GDM1 (cell line): ENCODE results near the gene NFASC.

ENCODE experiments used
- DNase-seq: peaks from one replicate; lab custom pipeline; 2025; lab: John Stamatoyannopoulos, UW

NFASC gene

DNA sequence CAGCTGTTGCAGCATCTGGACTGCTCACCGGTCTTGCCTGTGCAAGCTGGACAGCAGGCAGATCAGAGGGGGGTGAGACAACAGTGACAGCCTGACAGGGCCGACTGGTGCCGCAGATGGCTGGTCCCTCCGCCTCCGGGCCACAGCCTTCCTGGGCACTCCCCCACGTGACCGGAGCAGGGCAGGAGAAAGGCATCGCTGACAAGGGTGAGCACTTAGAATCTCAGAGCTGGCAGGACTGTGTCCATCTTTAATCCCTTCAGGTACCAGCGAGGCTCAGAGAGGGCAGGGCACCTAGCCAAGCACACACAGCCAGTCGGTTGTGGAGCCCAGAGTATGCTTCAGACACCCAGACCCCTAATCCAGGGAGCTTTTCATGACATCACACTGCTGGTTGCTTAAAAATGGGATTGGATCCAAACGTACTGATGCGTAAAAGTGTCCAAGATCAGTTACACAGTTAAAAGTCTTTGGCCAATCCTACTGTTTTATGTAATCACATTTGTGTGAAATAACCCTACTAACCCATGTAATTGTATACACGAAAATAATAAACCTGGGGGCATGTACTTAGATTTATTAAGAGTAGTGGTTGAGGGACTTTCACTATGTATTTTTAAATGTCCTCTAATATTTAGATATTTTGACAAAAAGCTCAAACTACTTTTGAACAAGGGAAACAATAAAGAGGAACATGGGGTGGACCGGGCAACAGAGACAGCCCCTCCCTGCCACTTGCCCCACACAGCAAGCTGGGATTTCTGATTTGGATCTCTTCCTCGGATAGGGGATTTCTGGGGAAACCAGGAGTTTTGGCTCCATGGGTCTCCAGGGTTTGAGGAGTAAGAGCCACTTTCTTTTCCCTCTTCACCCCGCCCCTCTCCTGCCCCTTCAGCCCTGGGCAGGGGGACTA lies 171.6 kb downstream of the NFASC start:
- no peak for DNase-seq

DNA sequence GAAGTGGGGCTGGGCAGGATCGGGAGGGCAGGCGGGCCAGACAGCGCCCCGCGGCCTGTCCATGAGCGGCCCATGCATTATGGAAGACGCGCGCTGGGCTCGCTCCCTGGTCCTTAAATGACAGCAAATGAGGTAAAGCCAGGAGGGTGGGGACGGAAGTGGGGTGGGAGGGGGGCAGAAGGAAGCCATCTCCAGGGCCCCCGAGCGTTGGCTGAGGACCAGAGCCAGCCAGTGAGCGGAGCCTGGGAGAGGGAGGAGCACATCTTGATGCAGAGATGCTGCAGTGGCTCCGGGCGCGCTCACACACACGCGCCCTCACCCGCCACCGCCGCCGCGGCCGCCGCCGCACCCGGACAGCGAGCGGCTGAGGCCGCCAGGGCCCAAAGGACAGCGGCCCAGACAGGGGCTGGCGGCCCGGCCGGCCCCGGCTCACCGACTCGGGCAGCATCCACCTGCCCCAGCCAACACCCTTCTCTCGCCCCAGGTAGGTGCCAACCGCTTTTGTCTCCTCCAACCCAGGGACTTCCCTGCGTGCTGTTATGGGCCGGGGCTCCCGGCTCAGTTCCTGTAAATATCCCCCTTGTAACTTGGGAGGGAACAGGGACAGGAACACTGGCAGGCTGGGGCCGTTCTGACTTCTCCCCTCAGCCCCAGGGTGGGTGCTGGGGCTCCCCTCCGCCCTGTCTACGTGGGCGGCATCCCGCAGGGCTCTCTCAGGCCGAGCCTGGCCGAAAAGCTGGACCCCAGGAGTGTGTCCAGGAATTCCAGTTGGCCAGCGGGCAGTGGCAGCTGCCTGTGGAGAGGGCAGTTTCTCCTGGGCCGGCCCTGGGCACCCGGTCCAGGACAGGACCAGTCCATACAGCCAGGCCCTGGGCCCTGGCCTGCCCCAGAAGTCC lies 172.5 kb downstream of the NFASC start, which contains the start of gene CNTN2:
TSS of gene CNTN2 (plus strand) at position 302 of the 896 bp plus-strand sequence. CDS start 9,974 bp downstream, outside the sequence.
- no peak for DNase-seq

- no peak for DNase-seq
These were observed 173.2 kb downstream of the NFASC start for GRCh38 chr1:205043866-205044265.

GRCh38 chr1:205044741-205045140 lies 174.1 kb downstream of the NFASC start:
- no peak for DNase-seq

GRCh38 chr1:205045146-205045545 lies 174.5 kb downstream of the NFASC start:
- no peak for DNase-seq

GRCh38 chr1:205046870-205047269 lies 176.2 kb downstream of the NFASC start:
- DNase-seq = no peak

GRCh38 chr1:205047764-205048231 lies 177.1 kb downstream of the NFASC start:
- no peak for DNase-seq

GRCh38 chr1:205048382-205048781 lies 177.7 kb downstream of the NFASC start:
- no peak for DNase-seq

DNA sequence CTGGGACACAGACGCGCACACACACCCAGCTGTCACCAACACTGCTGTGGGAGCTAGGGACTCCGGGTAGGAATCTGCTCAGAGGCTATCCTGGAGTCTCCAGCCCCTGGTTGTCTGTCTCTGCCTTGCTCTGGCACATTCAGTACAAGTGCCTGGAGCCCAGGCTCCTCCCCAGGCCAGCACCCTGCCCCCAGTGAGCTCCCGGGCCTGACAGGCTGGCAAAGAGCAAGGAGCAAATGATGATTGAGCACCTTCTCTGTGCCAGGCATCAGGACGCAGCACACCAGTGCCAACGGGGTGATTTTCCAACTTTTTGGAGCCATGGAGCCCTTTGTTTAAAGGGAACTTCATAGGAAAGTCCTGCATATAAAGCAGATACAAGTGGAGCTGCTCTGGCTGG lies 178.8 kb downstream of the NFASC start:
- no peak for DNase-seq

DNA sequence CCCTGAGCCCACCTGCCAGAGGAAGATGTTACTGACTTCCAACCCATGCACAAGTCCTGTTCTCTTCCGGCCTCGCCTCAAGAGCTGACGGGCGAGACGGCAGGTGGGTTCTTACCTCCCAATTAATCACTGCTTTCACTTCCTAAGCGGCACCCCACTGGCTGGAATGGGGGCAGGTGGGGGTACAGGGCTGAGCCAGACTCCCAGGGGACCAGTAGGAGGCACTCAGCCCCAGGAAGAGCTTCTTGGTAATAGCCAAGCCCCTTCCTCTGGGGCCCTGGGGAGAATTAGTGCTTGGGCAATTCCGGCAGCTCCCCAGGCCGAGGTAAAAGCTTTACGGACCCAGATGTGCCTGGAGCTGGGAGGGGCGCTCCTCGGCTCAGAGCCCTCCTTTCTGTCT lies 182.0 kb downstream of the NFASC start:
- DNase-seq = no peak

DNA sequence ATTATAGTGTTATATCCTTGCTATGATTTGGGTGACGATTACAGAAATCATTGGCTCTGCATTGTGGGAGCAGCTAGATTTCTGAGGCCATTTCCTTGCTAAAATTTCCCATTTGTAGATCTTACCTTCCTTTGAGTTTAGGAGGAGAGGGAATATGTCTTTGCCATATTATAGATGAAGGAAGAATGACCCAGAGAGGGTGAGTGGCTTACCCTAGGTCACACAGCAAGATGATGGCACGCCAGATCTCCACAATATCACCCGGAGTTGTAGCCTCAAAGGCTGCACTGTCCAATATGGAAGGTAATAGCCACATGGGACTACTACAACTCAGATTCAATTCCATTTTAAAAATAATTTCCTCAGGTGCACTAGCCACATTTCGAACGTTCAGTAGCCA lies 182.6 kb downstream of the NFASC start:
- DNase-seq = no peak

DNA sequence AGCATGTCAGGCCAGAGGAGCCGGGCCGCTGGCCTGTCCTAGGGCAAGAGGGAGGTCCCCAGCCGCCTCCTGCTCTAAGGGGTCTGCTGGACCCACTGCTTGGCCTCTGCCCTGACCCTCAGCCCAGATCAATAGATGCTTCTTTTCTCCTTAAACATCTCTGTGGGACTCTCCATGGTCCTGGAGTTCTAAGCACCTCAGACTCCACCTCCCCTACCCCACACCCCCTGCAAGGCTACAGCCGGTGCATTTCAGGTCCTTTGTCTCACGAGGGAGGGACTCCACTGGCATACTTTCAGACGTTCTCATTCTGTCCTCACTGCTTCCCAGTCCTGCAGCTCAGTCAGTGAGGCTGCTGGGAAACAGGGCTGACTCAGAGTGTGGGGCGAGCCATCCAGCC lies 183.4 kb downstream of the NFASC start:
- no peak for DNase-seq

- no peak for DNase-seq
These were observed 185.5 kb downstream of the NFASC start for GRCh38 chr1:205056188-205056611.

GRCh38 chr1:205056956-205057568 lies 186.4 kb downstream of the NFASC start:
- no peak for DNase-seq

DNA sequence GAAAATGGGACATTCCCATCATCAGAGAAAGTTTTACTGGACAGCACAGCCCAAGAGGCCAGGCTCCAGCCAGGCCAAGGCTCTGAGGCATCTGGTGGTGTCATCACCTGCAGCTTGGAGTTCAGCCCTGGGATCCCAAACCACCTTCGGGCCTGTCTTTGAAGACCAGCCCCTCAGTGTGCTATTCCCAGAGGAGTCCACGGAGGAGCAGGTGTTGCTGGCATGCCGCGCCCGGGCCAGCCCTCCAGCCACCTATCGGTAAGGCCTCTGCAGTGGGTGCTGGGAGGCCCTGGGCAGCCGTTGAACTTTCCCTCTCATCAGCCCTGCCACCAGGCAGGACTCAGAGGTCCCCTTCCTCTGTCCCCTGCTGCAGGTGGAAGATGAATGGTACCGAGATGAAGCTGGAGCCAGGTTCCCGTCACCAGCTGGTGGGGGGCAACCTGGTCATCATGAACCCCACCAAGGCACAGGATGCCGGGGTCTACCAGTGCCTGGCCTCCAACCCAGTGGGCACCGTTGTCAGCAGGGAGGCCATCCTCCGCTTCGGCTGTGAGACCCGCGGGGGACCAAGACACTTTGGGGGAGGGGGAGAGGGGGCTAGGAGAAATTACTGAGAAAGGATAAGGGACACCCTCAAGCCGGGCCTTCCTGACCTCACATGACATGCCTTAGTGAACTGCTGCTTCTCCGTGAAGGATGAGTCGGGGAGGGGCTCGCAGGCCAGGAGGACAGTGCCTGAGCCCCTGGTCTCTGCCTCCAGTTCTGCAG lies 187.3 kb downstream of the NFASC start:
- no peak for DNase-seq

DNA sequence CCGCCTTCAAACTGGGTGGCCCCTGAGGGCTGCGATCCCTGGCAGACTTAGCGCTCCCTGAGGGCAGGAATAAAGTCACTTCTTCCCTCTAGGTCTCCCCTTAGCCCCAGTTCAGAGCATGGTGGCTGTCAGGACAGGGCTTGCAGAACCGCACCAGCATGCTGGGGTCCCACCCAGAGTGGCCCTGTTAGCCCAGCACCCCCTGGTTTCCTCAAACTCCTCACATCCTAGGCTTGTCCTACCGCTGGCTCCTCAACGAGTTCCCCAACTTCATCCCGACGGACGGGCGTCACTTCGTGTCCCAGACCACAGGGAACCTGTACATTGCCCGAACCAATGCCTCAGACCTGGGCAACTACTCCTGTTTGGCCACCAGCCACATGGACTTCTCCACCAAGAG lies 188.2 kb downstream of the NFASC start:
- no peak for DNase-seq

DNA sequence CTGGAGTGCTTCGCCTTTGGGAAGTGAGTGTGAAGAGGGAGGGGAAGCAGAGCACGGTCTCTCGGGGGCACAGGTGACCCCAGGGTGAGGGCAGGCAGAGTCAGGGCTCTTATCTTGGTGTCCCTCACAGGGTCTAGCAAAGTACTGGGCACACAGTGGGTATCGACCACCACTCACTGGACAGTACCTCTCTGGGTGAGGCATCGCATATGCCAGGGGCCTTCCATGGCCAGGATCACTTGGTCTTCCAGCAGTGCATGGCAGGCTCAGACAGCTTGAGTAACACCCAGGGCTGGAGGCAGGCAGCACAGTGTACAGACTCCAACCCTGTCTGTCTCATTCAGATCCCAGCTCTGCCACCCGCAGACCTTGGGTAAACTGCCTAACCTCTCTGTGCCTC lies 189.0 kb downstream of the NFASC start:
- no peak for DNase-seq

DNA sequence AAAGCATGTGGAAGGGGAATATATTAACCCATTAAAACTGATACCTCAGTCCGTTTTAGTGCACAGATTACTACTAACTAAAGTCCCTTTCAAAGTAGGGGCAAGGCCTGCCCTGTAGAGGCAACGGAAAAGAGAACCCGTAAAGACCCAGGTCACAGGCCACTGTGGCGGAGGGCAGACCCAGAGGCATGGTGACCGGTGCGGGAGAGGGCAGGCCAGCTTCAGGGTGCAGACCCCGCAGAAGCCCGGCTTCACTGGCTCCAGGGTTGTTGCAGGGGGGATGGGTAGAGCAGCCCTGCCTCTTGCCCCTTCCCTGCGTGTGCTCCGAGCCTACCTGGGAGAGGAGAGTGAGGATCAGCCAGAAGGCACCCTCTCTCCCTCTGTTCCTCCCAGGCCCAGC lies 190.1 kb downstream of the NFASC start:
- DNase-seq = no peak

DNA sequence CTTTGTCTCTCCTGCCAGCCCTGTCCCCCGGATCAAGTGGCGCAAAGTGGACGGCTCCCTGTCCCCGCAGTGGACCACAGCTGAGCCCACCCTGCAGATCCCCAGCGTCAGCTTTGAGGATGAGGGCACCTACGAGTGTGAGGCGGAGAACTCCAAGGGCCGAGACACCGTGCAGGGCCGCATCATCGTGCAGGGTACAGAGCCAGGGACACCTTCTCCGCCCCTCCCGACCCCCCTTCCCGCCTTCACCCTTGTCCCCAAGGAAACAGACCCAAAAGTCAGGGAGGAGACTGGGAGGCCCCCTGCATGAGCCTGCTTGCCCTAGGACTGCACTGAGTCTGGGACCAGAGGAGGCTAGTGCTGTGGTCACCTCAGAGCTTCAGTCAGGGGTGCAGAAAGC lies 190.6 kb downstream of the NFASC start:
- no peak for DNase-seq

- DNase-seq = peak; percentile 46
These were observed 191.0 kb downstream of the NFASC start for GRCh38 chr1:205061665-205062069.

DNA sequence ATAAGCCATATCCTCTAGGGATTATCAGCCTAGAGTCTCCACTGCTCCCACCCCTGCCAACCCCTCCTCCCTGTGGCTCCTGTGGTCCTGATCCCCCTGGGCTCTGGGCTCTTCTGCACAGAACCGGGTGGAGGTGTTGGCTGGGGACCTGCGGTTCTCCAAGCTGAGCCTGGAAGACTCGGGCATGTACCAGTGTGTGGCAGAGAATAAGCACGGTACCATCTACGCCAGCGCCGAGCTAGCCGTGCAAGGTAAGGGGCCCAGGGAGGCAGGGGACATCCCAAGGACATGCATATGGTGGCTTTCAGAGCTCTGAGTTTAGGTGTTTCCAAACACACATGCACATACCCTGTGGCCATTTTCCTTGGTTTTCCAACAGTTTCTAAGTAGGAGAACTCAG lies 191.7 kb downstream of the NFASC start:
- no peak for DNase-seq
